ENCODE results near the gene FAM53A.
"Not testable (repeated sequence)": the region's sequence is repeated elsewhere in the genome, so short reads cannot be mapped to it uniquely, and the experiment has no call there.

The FAM53A gene

GRCh38 chr4:1641671-1642070 is 42.4 kb downstream of the FAM53A start:
- Histone ChIP-seq H3K9me3 (ENCODE audit: control insufficient read depth in 5 of 5, low read length in 5 of 5) (no peaks in the 10 kb centered on the region), H3K27ac (ENCODE audit: low read depth, low read length) (no peak overlapping the region), H3K4me1 (ENCODE audit: control insufficient read depth in 5 of 5, insufficient read depth in 5 of 5, low read length in 5 of 5) (peaks cover 0 to 15% (median 12%) of the 10 kb centered on the region in 5 donors), H3K36me3 (ENCODE audit: control insufficient read depth in 5 of 5, insufficient read depth in 5 of 5, low read length in 5 of 5) (no peaks in the 10 kb centered on the region), H3K9ac (ENCODE audit: low read length in 5 of 5) (no peak overlapping the region), H3K27me3 (ENCODE audit: control insufficient read depth in 5 of 5, insufficient read depth in 4 of 5, low read length in 5 of 5) (peaks cover 0 to 5% (median 0%) of the 10 kb centered on the region in 5 donors), H3K4me3 (ENCODE audit: low read depth in 1 of 5, low read length in 5 of 5) (no peak overlapping the region)

DNA sequence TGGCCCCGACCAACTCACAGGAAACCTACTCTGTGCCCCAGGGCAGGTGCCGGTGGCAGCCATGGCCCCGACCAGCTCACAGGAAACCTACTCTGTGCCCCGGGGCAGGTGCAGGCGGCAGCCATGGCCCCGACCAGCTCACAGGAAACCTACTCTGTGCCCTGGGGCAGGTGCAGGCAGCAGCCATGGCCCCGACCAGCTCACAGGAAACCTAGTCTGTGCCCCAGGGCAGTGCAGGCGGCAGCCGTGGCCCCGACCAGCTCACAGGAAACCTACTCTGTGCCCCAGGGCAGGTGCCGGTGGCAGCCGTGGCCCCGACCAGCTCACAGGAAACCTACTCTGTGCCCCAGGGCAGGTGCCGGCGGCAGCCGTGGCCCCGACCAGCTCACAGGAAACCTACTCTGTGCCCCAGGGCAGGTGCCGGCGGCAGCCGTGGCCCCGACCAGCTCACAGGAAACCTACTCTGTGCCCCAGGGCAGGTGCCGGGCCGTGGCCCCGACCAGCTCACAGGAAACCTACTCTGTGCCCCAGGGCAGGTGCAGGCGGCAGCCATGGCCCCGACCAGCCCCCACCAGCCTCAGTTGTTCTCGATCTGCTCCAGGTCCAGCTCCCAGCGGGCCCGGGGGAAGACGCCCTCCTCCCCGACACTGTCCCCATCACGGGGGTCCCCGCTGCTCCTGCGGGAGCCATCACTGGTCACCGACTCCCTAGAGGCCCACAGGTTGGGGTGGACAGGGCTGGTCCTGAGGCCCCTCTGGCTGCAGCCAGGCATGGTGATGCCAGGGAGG is 43.2 kb downstream of the FAM53A start:
- not testable (repeated sequence) for H3K36me3 ChIP-seq (ENCODE audit: control insufficient read depth in 5 of 5, insufficient read depth in 5 of 5, low read length in 5 of 5); H3K27me3 ChIP-seq (ENCODE audit: control insufficient read depth in 5 of 5, insufficient read depth in 4 of 5, low read length in 5 of 5); H3K27ac ChIP-seq (ENCODE audit: low read depth, low read length); H3K9ac ChIP-seq (ENCODE audit: low read length in 5 of 5); H3K4me3 ChIP-seq (ENCODE audit: low read depth in 1 of 5, low read length in 5 of 5); H3K9me3 ChIP-seq (ENCODE audit: control insufficient read depth in 5 of 5, low read length in 5 of 5)
- H3K4me1 ChIP-seq (ENCODE audit: control insufficient read depth in 5 of 5, insufficient read depth in 5 of 5, low read length in 5 of 5) = peaks cover 0 to 15% (median 12%) of the 10 kb centered on the region in 5 donors

- Histone ChIP-seq H3K27ac (ENCODE audit: low read depth, low read length) (no peak overlapping the region), H3K4me3 (ENCODE audit: low read depth in 1 of 5, low read length in 5 of 5) (no peak overlapping the region), H3K9me3 (ENCODE audit: control insufficient read depth in 5 of 5, low read length in 5 of 5) (peaks cover 0 to 3% (median 0%) of the 10 kb centered on the region in 5 donors), H3K9ac (ENCODE audit: low read length in 5 of 5) (no peak overlapping the region), H3K4me1 (ENCODE audit: control insufficient read depth in 5 of 5, insufficient read depth in 5 of 5, low read length in 5 of 5) (peaks cover 0 to 10% (median 9%) of the 10 kb centered on the region in 5 donors), H3K36me3 (ENCODE audit: control insufficient read depth in 5 of 5, insufficient read depth in 5 of 5, low read length in 5 of 5) (no peaks in the 10 kb centered on the region), H3K27me3 (ENCODE audit: control insufficient read depth in 5 of 5, insufficient read depth in 4 of 5, low read length in 5 of 5) (peaks cover 0 to 5% (median 0%) of the 10 kb centered on the region in 5 donors)
Observed at GRCh38 chr4:1640190-1640589, 43.9 kb downstream of the FAM53A start.

DNA sequence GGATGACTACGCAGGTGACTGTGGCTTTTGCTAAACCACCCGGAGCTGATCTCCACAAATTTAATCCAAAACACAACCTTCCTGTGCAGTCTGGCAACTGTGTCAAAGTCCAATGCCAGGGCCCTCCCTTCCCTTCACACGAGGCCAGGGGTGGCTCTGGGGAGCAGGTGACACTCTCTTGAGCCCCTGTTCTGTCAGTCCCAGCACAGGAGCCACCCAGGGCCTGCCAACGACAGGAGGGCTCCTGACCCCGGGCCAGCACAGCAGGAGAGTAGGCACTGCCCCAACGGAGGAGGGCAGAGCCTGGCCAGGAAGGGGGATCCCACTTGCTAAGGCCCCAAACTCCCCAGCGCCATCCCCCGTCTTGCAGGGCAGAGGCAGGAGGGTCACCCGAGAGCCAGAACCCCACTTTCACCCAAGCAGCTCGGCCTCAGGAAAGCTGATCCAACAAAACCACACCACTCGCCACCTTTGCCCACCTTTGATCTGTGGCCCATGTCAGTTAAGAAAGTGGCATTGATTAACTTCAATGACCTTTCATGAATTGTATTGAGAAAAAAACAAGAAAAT is 44.7 kb downstream of the FAM53A start:
- H3K9ac ChIP-seq (ENCODE audit: low read length in 5 of 5) = no peak overlapping the region
- H3K4me1 ChIP-seq (ENCODE audit: control insufficient read depth in 5 of 5, insufficient read depth in 5 of 5, low read length in 5 of 5) = peaks cover 0 to 2% (median 1%) of the 10 kb centered on the region in 5 donors
- H3K27me3 ChIP-seq (ENCODE audit: control insufficient read depth in 5 of 5, insufficient read depth in 4 of 5, low read length in 5 of 5) = peaks cover 0 to 5% (median 0%) of the 10 kb centered on the region in 5 donors
- peaks cover 0 to 4% (median 0%) of the 10 kb centered on the region in 5 donors for H3K9me3 ChIP-seq (ENCODE audit: control insufficient read depth in 5 of 5, low read length in 5 of 5)
- H3K27ac ChIP-seq (ENCODE audit: low read depth, low read length) = no peak overlapping the region
- no peak overlapping the region for H3K4me3 ChIP-seq (ENCODE audit: low read depth in 1 of 5, low read length in 5 of 5)
- no peaks in the 10 kb centered on the region for H3K36me3 ChIP-seq (ENCODE audit: control insufficient read depth in 5 of 5, insufficient read depth in 5 of 5, low read length in 5 of 5)

GRCh38 chr4:1638873-1639272 is 45.2 kb downstream of the FAM53A start:
- Histone ChIP-seq H3K4me1 (ENCODE audit: control insufficient read depth in 5 of 5, insufficient read depth in 5 of 5, low read length in 5 of 5) (no peaks in the 10 kb centered on the region), H3K36me3 (ENCODE audit: control insufficient read depth in 5 of 5, insufficient read depth in 5 of 5, low read length in 5 of 5) (no peaks in the 10 kb centered on the region), H3K27ac (ENCODE audit: low read depth, low read length) (no peak overlapping the region), H3K4me3 (ENCODE audit: low read depth in 1 of 5, low read length in 5 of 5) (no peak overlapping the region), H3K27me3 (ENCODE audit: control insufficient read depth in 5 of 5, insufficient read depth in 4 of 5, low read length in 5 of 5) (peaks cover 0 to 8% (median 1%) of the 10 kb centered on the region in 5 donors), H3K9ac (ENCODE audit: low read length in 5 of 5) (no peak overlapping the region), H3K9me3 (ENCODE audit: control insufficient read depth in 5 of 5, low read length in 5 of 5) (peaks cover 0 to 4% (median 0%) of the 10 kb centered on the region in 5 donors)

- peaks cover 0 to 10% (median 3%) of the 10 kb centered on the region in 5 donors for H3K27me3 ChIP-seq (ENCODE audit: control insufficient read depth in 5 of 5, insufficient read depth in 4 of 5, low read length in 5 of 5)
- H3K36me3 ChIP-seq (ENCODE audit: control insufficient read depth in 5 of 5, insufficient read depth in 5 of 5, low read length in 5 of 5) = no peaks in the 10 kb centered on the region
- H3K4me1 ChIP-seq (ENCODE audit: control insufficient read depth in 5 of 5, insufficient read depth in 5 of 5, low read length in 5 of 5) = no peaks in the 10 kb centered on the region
- H3K9me3 ChIP-seq (ENCODE audit: control insufficient read depth in 5 of 5, low read length in 5 of 5) = peaks cover 0 to 4% (median 0%) of the 10 kb centered on the region in 5 donors
- no peak overlapping the region for H3K4me3 ChIP-seq (ENCODE audit: low read depth in 1 of 5, low read length in 5 of 5)
- H3K9ac ChIP-seq (ENCODE audit: low read length in 5 of 5) = no peak overlapping the region
- H3K27ac ChIP-seq (ENCODE audit: low read depth, low read length) = no peak overlapping the region
Observed at GRCh38 chr4:1638272-1638598, 45.9 kb downstream of the FAM53A start.

- Histone ChIP-seq H3K27me3 (ENCODE audit: control insufficient read depth in 5 of 5, insufficient read depth in 4 of 5, low read length in 5 of 5) (peaks cover 0 to 10% (median 3%) of the 10 kb centered on the region in 5 donors), H3K9me3 (ENCODE audit: control insufficient read depth in 5 of 5, low read length in 5 of 5) (peaks cover 0 to 4% (median 0%) of the 10 kb centered on the region in 5 donors), H3K4me1 (ENCODE audit: control insufficient read depth in 5 of 5, insufficient read depth in 5 of 5, low read length in 5 of 5) (no peaks in the 10 kb centered on the region), H3K27ac (ENCODE audit: low read depth, low read length) (no peak overlapping the region), H3K36me3 (ENCODE audit: control insufficient read depth in 5 of 5, insufficient read depth in 5 of 5, low read length in 5 of 5) (no peaks in the 10 kb centered on the region), H3K4me3 (ENCODE audit: low read depth in 1 of 5, low read length in 5 of 5) (no peak overlapping the region), H3K9ac (ENCODE audit: low read length in 5 of 5) (no peak overlapping the region)
Observed at GRCh38 chr4:1637580-1638271, 46.4 kb downstream of the FAM53A start.

DNA sequence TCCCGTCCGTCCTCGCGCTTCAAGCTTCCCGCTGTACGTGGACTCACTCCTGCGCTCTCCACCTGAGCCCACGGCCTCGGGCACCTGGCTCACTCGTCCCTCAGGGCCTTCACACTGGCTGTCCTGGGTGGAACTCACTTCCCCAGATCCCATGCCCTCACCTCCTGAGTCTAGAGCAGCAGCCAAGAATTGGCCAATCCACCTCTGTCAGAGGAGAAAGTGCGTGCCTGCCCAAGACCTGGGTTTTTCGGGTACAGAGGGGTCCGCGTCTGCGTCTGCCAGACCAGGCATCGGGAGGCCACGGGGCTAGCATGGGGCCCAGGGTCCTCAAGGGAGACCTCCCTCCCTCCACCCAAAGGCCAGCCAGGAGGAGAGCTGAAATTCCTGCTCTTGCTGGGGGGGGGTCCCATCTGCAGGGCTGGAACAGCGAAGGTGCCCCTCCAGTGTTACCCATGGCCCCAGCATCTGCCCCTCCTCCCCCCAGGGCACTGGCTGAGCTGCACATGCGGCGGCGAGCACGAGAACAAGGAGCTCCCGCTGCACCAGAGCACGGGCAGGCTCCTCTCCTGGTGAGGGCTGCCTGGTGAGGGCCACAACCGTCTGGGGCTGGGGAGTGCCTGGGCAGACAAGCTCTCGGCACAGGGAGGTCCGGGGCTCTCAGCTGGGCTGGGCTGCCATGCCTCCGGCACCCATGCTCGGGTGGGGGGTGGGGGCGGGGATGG is 47.5 kb downstream of the FAM53A start:
- H3K27ac ChIP-seq (ENCODE audit: low read depth, low read length) = no peak overlapping the region
- H3K36me3 ChIP-seq (ENCODE audit: control insufficient read depth in 5 of 5, insufficient read depth in 5 of 5, low read length in 5 of 5) = no peaks in the 10 kb centered on the region

GRCh38 chr4:1635464-1635863 is 48.6 kb downstream of the FAM53A start:
- H3K27ac ChIP-seq (ENCODE audit: low read depth, low read length) = no peak overlapping the region
- H3K9ac ChIP-seq (ENCODE audit: low read length in 5 of 5) = no peak overlapping the region
- H3K4me1 ChIP-seq (ENCODE audit: control insufficient read depth in 5 of 5, insufficient read depth in 5 of 5, low read length in 5 of 5) = no peaks in the 10 kb centered on the region
- H3K27me3 ChIP-seq (ENCODE audit: control insufficient read depth in 5 of 5, insufficient read depth in 4 of 5, low read length in 5 of 5) = peaks cover 0 to 10% (median 3%) of the 10 kb centered on the region in 5 donors
- no peak overlapping the region for H3K4me3 ChIP-seq (ENCODE audit: low read depth in 1 of 5, low read length in 5 of 5)
- no peaks in the 10 kb centered on the region for H3K36me3 ChIP-seq (ENCODE audit: control insufficient read depth in 5 of 5, insufficient read depth in 5 of 5, low read length in 5 of 5)
- H3K9me3 ChIP-seq (ENCODE audit: control insufficient read depth in 5 of 5, low read length in 5 of 5) = peaks cover 0 to 4% (median 0%) of the 10 kb centered on the region in 5 donors

More for the DNA sequence above, 47.5 kb downstream of the FAM53A start:
- Histone ChIP-seq H3K27me3 (ENCODE audit: control insufficient read depth in 5 of 5, insufficient read depth in 4 of 5, low read length in 5 of 5) (peaks cover 0 to 10% (median 3%) of the 10 kb centered on the region in 5 donors), H3K9me3 (ENCODE audit: control insufficient read depth in 5 of 5, low read length in 5 of 5) (peaks cover 0 to 4% (median 0%) of the 10 kb centered on the region in 5 donors), H3K4me3 (ENCODE audit: low read depth in 1 of 5, low read length in 5 of 5) (no peak overlapping the region), H3K9ac (ENCODE audit: low read length in 5 of 5) (no peak overlapping the region), H3K4me1 (ENCODE audit: control insufficient read depth in 5 of 5, insufficient read depth in 5 of 5, low read length in 5 of 5) (no peaks in the 10 kb centered on the region)
